ENCODE measurements around the gene TMEM52B. TPM values are rescaled to one million over a fixed set of nuclear protein-coding genes. Genes with fewer than 3 reads are reported as not detected.

TMEM52B gene
- total and polyA plus RNA-seq, 2 of the 13 experiments (the other 11 are each of a cell fraction or from before 2014, with no cell fraction given), result not detected

- DNase-seq (ENCODE audit: low spot score), result no peak
- no peaks in the 10 kb centered on the region for H3K79me2 ChIP-seq (ENCODE audit: insufficient read depth, low read length)
- ATAC-seq, result no peak
- H3K36me3 ChIP-seq (replicated peaks in 1 of 2; ENCODE audit: control insufficient read depth in 1 of 2, insufficient read depth in 2 of 2, low read length in 2 of 2), result no peaks in the 10 kb centered on the region
- peaks cover 20% of the 10 kb centered on the region; the same call in 1 of the 2 replicates for H3K9me3 ChIP-seq (ENCODE audit: low read length)
- ChIA-PET POLR2A (no interaction called here), CTCF (ENCODE audit: low intra/inter-chr PET ratio, low total read pairs) (no interaction called here)
- H4K20me1 ChIP-seq (ENCODE audit: insufficient read depth, low read length), result no peaks in the 10 kb centered on the region
- no peak overlapping the region for H2AFZ ChIP-seq (ENCODE audit: low read length)
- in situ Hi-C loops (cut with HindIII; ENCODE audit: extremely low pct_ligation_motif_present, low pct_unique_long_range_greater_than_20kb), result no loop called here
- no TSS peak for BruUV-seq (replicated peaks)
- TF ChIP-seq, protein P1, sequence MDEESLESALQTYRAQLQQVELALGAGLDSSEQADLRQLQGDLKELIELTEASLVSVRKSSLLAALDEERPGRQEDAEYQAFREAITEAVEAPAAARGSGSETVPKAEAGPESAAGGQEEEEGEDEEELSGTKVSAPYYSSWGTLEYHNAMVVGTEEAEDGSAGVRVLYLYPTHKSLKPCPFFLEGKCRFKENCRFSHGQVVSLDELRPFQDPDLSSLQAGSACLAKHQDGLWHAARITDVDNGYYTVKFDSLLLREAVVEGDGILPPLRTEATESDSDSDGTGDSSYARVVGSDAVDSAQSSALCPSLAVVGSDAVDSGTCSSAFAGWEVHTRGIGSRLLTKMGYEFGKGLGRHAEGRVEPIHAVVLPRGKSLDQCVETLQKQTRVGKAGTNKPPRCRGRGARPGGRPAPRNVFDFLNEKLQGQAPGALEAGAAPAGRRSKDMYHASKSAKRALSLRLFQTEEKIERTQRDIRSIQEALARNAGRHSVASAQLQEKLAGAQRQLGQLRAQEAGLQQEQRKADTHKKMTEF (CRISPR knock-in tag; IDR thresholded peaks at IDR 0.05), result no peak
- TF ChIP-seq ZNF740 (CRISPR knock-in tag; IDR thresholded peaks at IDR 0.05), result no peak
- TF ChIP-seq ARNTL (CRISPR knock-in tag; IDR thresholded peaks at IDR 0.05), result no peak
- TF ChIP-seq NCOR1 (IDR thresholded peaks at IDR 0.05; ENCODE audit: borderline replicate concordance, low read length), result no peak
- no peak for TF ChIP-seq NFKBIZ (CRISPR knock-in tag; IDR thresholded peaks at IDR 0.05)
- TF ChIP-seq ZNF589 (CRISPR knock-in tag; conservative IDR thresholded peaks at IDR 0.05), result no peak
- TF ChIP-seq NRL (CRISPR knock-in tag; IDR thresholded peaks at IDR 0.05; ENCODE audit: borderline replicate concordance), result no peak
- no peak for TF ChIP-seq ZNF282 (IDR thresholded peaks at IDR 0.05; ENCODE audit: partially characterized antibody)
- no peak overlapping the region for H3K27ac ChIP-seq (ENCODE audit: extremely low read length, insufficient read depth, low read length)
- no peaks in the 10 kb centered on the region for H3K4me1 ChIP-seq (ENCODE audit: insufficient read depth, low read length)
- no peak overlapping the region for H3K9ac ChIP-seq (ENCODE audit: insufficient read depth, low read depth, low read length)
- no peak for FAIRE-seq
- intact Hi-C loops (cut with micrococcal nuclease; ENCODE audit: unreplicated experiment), result loop anchor here (2.0 kb wide), 1 partner anchor 516 kb away; no protein-coding TSS in a partner anchor
- H3K27me3 ChIP-seq (ENCODE audit: control insufficient read depth in 1 of 2, insufficient read depth in 2 of 2, low read length in 2 of 2), result 0 out of 5 replicates have a peak, but pooled peaks cover 0 to 1% of the 10 kb centered on the region in 2 experiments
- H3K4me3 ChIP-seq (replicated peaks in 1 of 3; ENCODE audit: insufficient read depth in 1 of 3, low read depth in 2 of 3, low read length in 3 of 3), result no peak overlapping the region
- no peak overlapping the region for H3K4me2 ChIP-seq (ENCODE audit: low read depth, low read length)
Measured at GRCh38 chr12:10234562-10234961, 55.7 kb downstream of the TMEM52B start.

All from HepG2 (cell line).